H9 (cell line): ENCODE measurements around the gene SLC30A7. TPM values are rescaled to one million over a fixed set of nuclear protein-coding genes. Genes with fewer than 3 reads are reported as not detected.

ENCODE experiments used
- DNase-seq: peaks from one replicate; pipeline ENCODE4 v3.0.0-alpha.2; 2017
- H2AFZ ChIP-seq: one replicate; pipeline ENCODE4 v1.6.1; 2013; ENCODE audit warnings: mild to moderate bottlenecking, low read length, control low read depth, moderate library complexity
- H2AK5ac ChIP-seq: 2 replicates; pipeline ENCODE4 v1.6.1; 2013; ENCODE audit warnings: low read length, control low read depth, mixed read lengths; ENCODE audit not compliant: insufficient read length
- H2BK120ac ChIP-seq: one replicate; pipeline ENCODE4 v1.6.1; 2013; ENCODE audit warnings: low read depth, mild to moderate bottlenecking, low read length, control low read depth, inconsistent platforms; ENCODE audit not compliant: poor library complexity, severe bottlenecking
- H2BK12ac ChIP-seq: 2 replicates; pipeline ENCODE4 v1.6.1; 2013; ENCODE audit warnings: low read length, control low read depth, mixed read lengths, low read depth; ENCODE audit not compliant: insufficient read length
- H2BK15ac ChIP-seq: 2 replicates; pipeline ENCODE4 v1.6.1; 2013; ENCODE audit warnings: low read depth, low read length, control low read depth
- H2BK20ac ChIP-seq: one replicate; pipeline ENCODE4 v1.6.1; 2013; ENCODE audit warnings: low read depth, mild to moderate bottlenecking, low read length, control low read depth, inconsistent platforms; ENCODE audit not compliant: poor library complexity, severe bottlenecking
- H2BK5ac ChIP-seq: 2 replicates; pipeline ENCODE4 v1.6.1; 2013; ENCODE audit warnings: low read length, control low read depth, mixed read lengths; ENCODE audit not compliant: insufficient read length
- H3K14ac ChIP-seq: 2 replicates; pipeline ENCODE4 v1.6.1; 2013; ENCODE audit warnings: low read length, control low read depth; ENCODE audit not compliant: insufficient read depth
- H3K18ac ChIP-seq: 2 replicates; pipeline ENCODE4 v1.6.1; 2013; ENCODE audit warnings: low read depth, mild to moderate bottlenecking, mixed read lengths, low read length, control low read depth; ENCODE audit not compliant: insufficient read length
- H3K23ac ChIP-seq: 2 replicates; pipeline ENCODE4 v1.6.1; 2013; ENCODE audit warnings: low read length, control low read depth, mixed read lengths, low read depth; ENCODE audit not compliant: insufficient read length
- H3K23me2 ChIP-seq: 2 replicates; pipeline ENCODE4 v1.6.1; 2013; ENCODE audit warnings: low read depth, mild to moderate bottlenecking, mixed read lengths, low read length, control low read depth; ENCODE audit not compliant: insufficient read length, poor library complexity, severe bottlenecking
- H3K27ac ChIP-seq: 2 replicates; pipeline ENCODE4 v1.5.1; 2013; ENCODE audit warnings: low read length, control low read depth, mixed read lengths, low read depth; ENCODE audit not compliant: insufficient read length
- H3K27me3 ChIP-seq: 2 replicates; pipeline ENCODE4 v1.6.1; 2013; ENCODE audit warnings: low read length, control low read depth, inconsistent platforms; ENCODE audit not compliant: insufficient read depth
- H3K4ac ChIP-seq: 2 replicates; pipeline ENCODE4 v1.6.1; 2013; ENCODE audit warnings: low read depth, mild to moderate bottlenecking, control low read depth, inconsistent platforms, low read length, moderate library complexity
- H3K4me1 ChIP-seq: 2 replicates; pipeline ENCODE4 v1.6.1; 2013; ENCODE audit warnings: low read length, control low read depth, inconsistent platforms; ENCODE audit not compliant: insufficient read depth
- H3K4me2 ChIP-seq: 2 replicates; pipeline ENCODE4 v1.6.1; 2013; ENCODE audit warnings: low read length, control low read depth, mixed read lengths; ENCODE audit not compliant: insufficient read length, insufficient read depth
- H3K56ac ChIP-seq: 2 replicates; pipeline ENCODE4 v1.6.1; 2013; ENCODE audit warnings: low read depth, mild to moderate bottlenecking, mixed read lengths, low read length, control low read depth; ENCODE audit not compliant: insufficient read length
- H3K79me1 ChIP-seq: 2 replicates; pipeline ENCODE4 v1.6.1; 2013; ENCODE audit warnings: low read depth, mild to moderate bottlenecking, moderate library complexity, low read length, control low read depth, inconsistent platforms; ENCODE audit not compliant: insufficient read depth, poor library complexity, severe bottlenecking
- H3K79me2 ChIP-seq: 2 replicates; pipeline ENCODE4 v1.6.1; 2013; ENCODE audit warnings: low read length, control low read depth, inconsistent platforms; ENCODE audit not compliant: insufficient read depth
- H3K9ac ChIP-seq: 2 replicates; pipeline ENCODE4 v1.6.1; 2013; ENCODE audit warnings: low read length, control low read depth, mixed read lengths; ENCODE audit not compliant: insufficient read length; ENCODE audit errors: extremely low read depth
- H3K9me3 ChIP-seq: one replicate; pipeline ENCODE4 v1.6.1; 2013; ENCODE audit warnings: low read depth, low read length, inconsistent platforms; ENCODE audit not compliant: control insufficient read depth
- H3T11ph ChIP-seq: one replicate; pipeline ENCODE4 v1.6.1; 2013; ENCODE audit warnings: mild to moderate bottlenecking, low read length, control low read depth, inconsistent platforms
- H4K20me1 ChIP-seq: one replicate; pipeline ENCODE4 v1.6.1; 2013; ENCODE audit not compliant: control insufficient read depth, insufficient read length, insufficient read depth
- H4K5ac ChIP-seq: 2 replicates; pipeline ENCODE4 v1.6.1; 2013; ENCODE audit warnings: low read depth, mild to moderate bottlenecking, mixed read lengths, low read length, control low read depth; ENCODE audit not compliant: insufficient read length
- H4K8ac ChIP-seq: replicated peaks from 2 replicates; pipeline ENCODE4 v1.6.1; 2013; ENCODE audit warnings: low read length, control low read depth, mixed read lengths, low read depth; ENCODE audit not compliant: insufficient read length
- H4K91ac ChIP-seq: 2 replicates; pipeline ENCODE4 v1.6.1; 2013; ENCODE audit warnings: low read depth, mild to moderate bottlenecking, moderate library complexity, mixed read lengths, low read length, control low read depth; ENCODE audit not compliant: insufficient read length
- H3K27ac Mint-ChIP-seq, 3 experiments: 2 replicates in 2 of 3; 3 replicates in 1 of 3; pipeline ENCODE4 v1.8.0; 2020 to 2021; ENCODE audit warnings: mixed read lengths in 3 of 3, mild to moderate bottlenecking in 1 of 3, moderate library complexity in 1 of 3
- H3K27me3 Mint-ChIP-seq: 2 replicates; pipeline ENCODE4 v1.8.0; 2021; ENCODE audit warnings: low read depth, mild to moderate bottlenecking, moderate library complexity, mixed read lengths
- H3K36me3 Mint-ChIP-seq, 3 experiments: 2 replicates in 2 of 3; 3 replicates in 1 of 3; pipeline ENCODE4 v1.8.0; 2020 to 2021; ENCODE audit warnings: low read depth in 3 of 3, mixed read lengths in 3 of 3; ENCODE audit not compliant: insufficient read depth in 1 of 3
- H3K4me1 Mint-ChIP-seq, 2 experiments: 2 replicates each; pipeline ENCODE4 v1.8.0; 2020; ENCODE audit warnings: mixed read lengths in 2 of 2
- H3K4me3 Mint-ChIP-seq, 2 experiments: 2 replicates in 1 of 2; 3 replicates in 1 of 2; pipeline ENCODE4 v1.8.0; 2020 to 2021; ENCODE audit warnings: mild to moderate bottlenecking in 2 of 2, mixed read lengths in 2 of 2, moderate library complexity in 1 of 2
- H3K9me3 Mint-ChIP-seq, 2 experiments: 2 replicates in 1 of 2; 3 replicates in 1 of 2; pipeline ENCODE4 v1.8.0; 2020; ENCODE audit warnings: mild to moderate bottlenecking in 2 of 2, mixed read lengths in 2 of 2, moderate library complexity in 1 of 2
- WGBS: extraction: QIAGEN DNeasy Blood & Tissue Kit; methylation state at CpG from one replicate; pipeline ENCODE4 v1.1.7; 2013; ENCODE audit warnings: missing lambda C conversion rate, low lambda C conversion rate, mixed read lengths; ENCODE audit not compliant: insufficient read length; ENCODE audit errors: extremely low coverage; 5-methylcytosine and 5-hydroxymethylcytosine counted together
- total RNA-seq: library from RNA; stranded (reverse); gene quantifications from 2 replicates; pipeline ENCODE4 v1.2.1, GENCODE V29; 2021
- TF ChIP-seq, protein P1 (sequence below): fragments of 200-600 bp; sonication (generic); conservative IDR thresholded peaks from 3 replicates; pipeline ENCODE4 v1.8.0; 2021; ENCODE audit warnings: antibody characterized with exemption, mild to moderate bottlenecking

SLC30A7 gene
- total RNA-seq, 1 experiment from 2014 or later, result 25.6 TPM

GRCh38 chr1:100892554-100892953 is 3.3 kb upstream of the SLC30A7 start:
- Histone ChIP-seq H3T11ph (no peak overlapping the region), H3K18ac (no peak overlapping the region), H3K79me2 (peaks cover 4% of the 10 kb centered on the region; the same call in 1 of the 2 replicates), H2BK5ac (no peak overlapping the region), H4K20me1 (no peaks in the 10 kb centered on the region), H3K14ac (no peak overlapping the region), H3K79me1 (peaks cover 3% of the 10 kb centered on the region), H2AK5ac (no peak overlapping the region), H3K4me1 (no peaks in the 10 kb centered on the region), H3K4ac (no peak overlapping the region), H4K91ac (no peak overlapping the region), H2AFZ (no peak overlapping the region), H3K4me2 (no peak overlapping the region), H3K27me3 (no peaks in the 10 kb centered on the region), H3K9ac (no peak overlapping the region), H4K5ac (no peak overlapping the region), H3K9me3 (peaks cover 22% of the 10 kb centered on the region), H2BK12ac (no peak overlapping the region), H4K8ac (no peak overlapping the region), H3K23ac (no peak overlapping the region), H3K27ac (no peak overlapping the region), H2BK20ac (no peak overlapping the region), H3K56ac (no peak overlapping the region), H2BK15ac (no peak overlapping the region), H2BK120ac (no peak overlapping the region), H3K23me2 (peaks cover 17% of the 10 kb centered on the region)
- Mint-ChIP-seq H3K27ac (no peak overlapping the region), H3K36me3 (peaks cover 49 to 55% (median 54%) of the 10 kb centered on the region in 3 experiments), H3K4me1 (peaks cover 15 to 16% of the 10 kb centered on the region in 2 experiments), H3K4me3 (no peak overlapping the region; a peak in 2 of 5 replicates), H3K9me3 (peaks cover 34% of the 10 kb centered on the region in 2 experiments), H3K27me3 (no peaks in the 10 kb centered on the region)
- no peak for DNase-seq
- TF ChIP-seq, protein P1, sequence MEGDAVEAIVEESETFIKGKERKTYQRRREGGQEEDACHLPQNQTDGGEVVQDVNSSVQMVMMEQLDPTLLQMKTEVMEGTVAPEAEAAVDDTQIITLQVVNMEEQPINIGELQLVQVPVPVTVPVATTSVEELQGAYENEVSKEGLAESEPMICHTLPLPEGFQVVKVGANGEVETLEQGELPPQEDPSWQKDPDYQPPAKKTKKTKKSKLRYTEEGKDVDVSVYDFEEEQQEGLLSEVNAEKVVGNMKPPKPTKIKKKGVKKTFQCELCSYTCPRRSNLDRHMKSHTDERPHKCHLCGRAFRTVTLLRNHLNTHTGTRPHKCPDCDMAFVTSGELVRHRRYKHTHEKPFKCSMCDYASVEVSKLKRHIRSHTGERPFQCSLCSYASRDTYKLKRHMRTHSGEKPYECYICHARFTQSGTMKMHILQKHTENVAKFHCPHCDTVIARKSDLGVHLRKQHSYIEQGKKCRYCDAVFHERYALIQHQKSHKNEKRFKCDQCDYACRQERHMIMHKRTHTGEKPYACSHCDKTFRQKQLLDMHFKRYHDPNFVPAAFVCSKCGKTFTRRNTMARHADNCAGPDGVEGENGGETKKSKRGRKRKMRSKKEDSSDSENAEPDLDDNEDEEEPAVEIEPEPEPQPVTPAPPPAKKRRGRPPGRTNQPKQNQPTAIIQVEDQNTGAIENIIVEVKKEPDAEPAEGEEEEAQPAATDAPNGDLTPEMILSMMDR, result no peak
- no CpG with 5 or more reads among the region's 3 CpGs for WGBS
